Right lobe of liver (tissue), 4 donors: ENCODE results near the gene RIMKLB.

Source experiments
- POLR2A ChIP-seq: fragments of 450-650 bp; IDR thresholded peaks from one replicate; pipeline ENCODE4 v1.6.1; 2017; ENCODE audit warnings: antibody characterized with exemption, mild to moderate bottlenecking
- TF ChIP-seq, protein P1 (sequence below), 4 donors: fragments of 200-600 bp in 3 of 4; fragments of 450-650 bp in 1 of 4; IDR thresholded peaks; one replicate each; pipeline versions ENCODE4 v1.5.1 to v1.8.0; 2016 to 2022; ENCODE audit warnings: antibody characterized with exemption in 4 of 4, mild to moderate bottlenecking in 2 of 4
- donor health status: DM: no; HTN: no; CAD: no.
- donor health status: DM: no; HTN: no; CAD: no.
- donor health status: DM: no; HTN: yes; CAD: no.

- TF ChIP-seq, protein P1, sequence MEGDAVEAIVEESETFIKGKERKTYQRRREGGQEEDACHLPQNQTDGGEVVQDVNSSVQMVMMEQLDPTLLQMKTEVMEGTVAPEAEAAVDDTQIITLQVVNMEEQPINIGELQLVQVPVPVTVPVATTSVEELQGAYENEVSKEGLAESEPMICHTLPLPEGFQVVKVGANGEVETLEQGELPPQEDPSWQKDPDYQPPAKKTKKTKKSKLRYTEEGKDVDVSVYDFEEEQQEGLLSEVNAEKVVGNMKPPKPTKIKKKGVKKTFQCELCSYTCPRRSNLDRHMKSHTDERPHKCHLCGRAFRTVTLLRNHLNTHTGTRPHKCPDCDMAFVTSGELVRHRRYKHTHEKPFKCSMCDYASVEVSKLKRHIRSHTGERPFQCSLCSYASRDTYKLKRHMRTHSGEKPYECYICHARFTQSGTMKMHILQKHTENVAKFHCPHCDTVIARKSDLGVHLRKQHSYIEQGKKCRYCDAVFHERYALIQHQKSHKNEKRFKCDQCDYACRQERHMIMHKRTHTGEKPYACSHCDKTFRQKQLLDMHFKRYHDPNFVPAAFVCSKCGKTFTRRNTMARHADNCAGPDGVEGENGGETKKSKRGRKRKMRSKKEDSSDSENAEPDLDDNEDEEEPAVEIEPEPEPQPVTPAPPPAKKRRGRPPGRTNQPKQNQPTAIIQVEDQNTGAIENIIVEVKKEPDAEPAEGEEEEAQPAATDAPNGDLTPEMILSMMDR (IDR thresholded peaks at IDR 0.05) = no peak
- no peak for TF ChIP-seq POLR2A
These were observed 22.2 kb upstream of the RIMKLB start for GRCh38 chr12:8675591-8676036.
